H1 (cell line): ENCODE data around the gene LIAS.

Source experiments
- ASH2L ChIP-seq: fragments of 200-600, 300-600 bp; sonication (generic); IDR thresholded peaks from one replicate; pipeline ENCODE4 v1.7.1; 2017; ENCODE audit warnings: low read length
- ATF2 ChIP-seq: IDR thresholded peaks from 2 replicates; pipeline ENCODE4 v1.6.1; 2012; ENCODE audit warnings: low read length, inconsistent platforms
- CBX8 ChIP-seq: fragments of 300-800, 300-1000 bp; sonication (generic); IDR thresholded peaks from 2 replicates; pipeline ENCODE4 v1.7.1; 2016; ENCODE audit warnings: low read depth, low read length, borderline replicate concordance
- EZH2 ChIP-seq: fragments of 200-600 bp; sonication (generic); IDR thresholded peaks from 2 replicates; pipeline ENCODE4 v1.7.1; 2012; ENCODE audit warnings: low read depth, mild to moderate bottlenecking, moderate library complexity, low read length, inconsistent platforms; ENCODE audit not compliant: severe bottlenecking
- RAD21 ChIP-seq, 2 experiments: IDR thresholded peaks in 1 of 2; conservative IDR thresholded peaks in 1 of 2; 2 replicates each; pipeline ENCODE4 v1.6.1; 2011; ENCODE audit warnings: low read depth in 2 of 2, low read length in 2 of 2, improper control_type of control experiment in 1 of 2, inconsistent platforms in 1 of 2, mild to moderate bottlenecking in 1 of 2, moderate library complexity in 1 of 2
- YY1 ChIP-seq: IDR thresholded peaks from 2 replicates; pipeline ENCODE4 v1.6.1; 2011; ENCODE audit warnings: low read depth, mild to moderate bottlenecking, low read length
- TF ChIP-seq, protein P1 (sequence below), 3 experiments: IDR thresholded peaks; 1 replicate in 2 of 3; 2 replicates in 1 of 3; pipeline versions ENCODE4 v1.5.1 to v1.6.1; 2011; ENCODE audit warnings: low read length in 3 of 3, mild to moderate bottlenecking in 3 of 3, inconsistent platforms in 2 of 3, low read depth in 1 of 3, moderate library complexity in 1 of 3; ENCODE audit not compliant: insufficient read depth in 1 of 3; ENCODE audit errors: control extremely low read depth in 1 of 3

DNA sequence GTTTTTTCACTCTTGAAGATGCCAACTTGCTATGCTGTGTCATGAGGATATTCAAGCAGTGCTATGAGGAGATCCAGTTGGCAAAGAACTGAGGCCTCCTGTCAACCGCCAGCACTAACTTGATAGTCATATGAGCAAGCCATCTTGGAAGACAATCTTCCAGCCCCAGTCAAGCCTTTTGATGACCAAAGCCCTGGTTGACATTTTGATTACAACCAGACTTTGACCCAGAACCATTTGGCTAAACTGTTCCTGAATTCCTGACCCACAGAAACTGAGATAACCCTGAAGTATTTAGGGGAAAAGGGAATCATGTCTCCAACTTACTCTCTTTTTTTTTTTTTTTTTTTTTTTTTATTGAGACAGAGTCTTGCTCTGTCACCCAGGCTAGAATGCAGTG lies 35.5 kb downstream of the LIAS start:
- TF ChIP-seq, protein P1, sequence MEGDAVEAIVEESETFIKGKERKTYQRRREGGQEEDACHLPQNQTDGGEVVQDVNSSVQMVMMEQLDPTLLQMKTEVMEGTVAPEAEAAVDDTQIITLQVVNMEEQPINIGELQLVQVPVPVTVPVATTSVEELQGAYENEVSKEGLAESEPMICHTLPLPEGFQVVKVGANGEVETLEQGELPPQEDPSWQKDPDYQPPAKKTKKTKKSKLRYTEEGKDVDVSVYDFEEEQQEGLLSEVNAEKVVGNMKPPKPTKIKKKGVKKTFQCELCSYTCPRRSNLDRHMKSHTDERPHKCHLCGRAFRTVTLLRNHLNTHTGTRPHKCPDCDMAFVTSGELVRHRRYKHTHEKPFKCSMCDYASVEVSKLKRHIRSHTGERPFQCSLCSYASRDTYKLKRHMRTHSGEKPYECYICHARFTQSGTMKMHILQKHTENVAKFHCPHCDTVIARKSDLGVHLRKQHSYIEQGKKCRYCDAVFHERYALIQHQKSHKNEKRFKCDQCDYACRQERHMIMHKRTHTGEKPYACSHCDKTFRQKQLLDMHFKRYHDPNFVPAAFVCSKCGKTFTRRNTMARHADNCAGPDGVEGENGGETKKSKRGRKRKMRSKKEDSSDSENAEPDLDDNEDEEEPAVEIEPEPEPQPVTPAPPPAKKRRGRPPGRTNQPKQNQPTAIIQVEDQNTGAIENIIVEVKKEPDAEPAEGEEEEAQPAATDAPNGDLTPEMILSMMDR (IDR thresholded peaks at IDR 0.05; ENCODE audit: control extremely low read depth in 1 of 3, insufficient read depth in 1 of 3, low read depth in 1 of 3, low read length in 3 of 3) = no peak
- no peak for TF ChIP-seq RAD21 (IDR thresholded peaks at IDR 0.05 in 1 of 2, conservative IDR thresholded peaks at IDR 0.05 in 1 of 2; ENCODE audit: low read depth in 2 of 2, low read length in 2 of 2)
- no peak for TF ChIP-seq ATF2
- TF ChIP-seq ASH2L = no peak
- TF ChIP-seq CBX8 = no peak
- no peak for TF ChIP-seq YY1
- no peak for TF ChIP-seq EZH2
